GM12872 (cell line): ENCODE data around the gene NR1H3.
A peak's percentile ranks its signal among the peaks of the same experiment; 100 is the strongest.

ENCODE experiments used
- TF ChIP-seq, protein P1 (sequence below): IDR thresholded peaks from 3 replicates; pipeline ENCODE4 v1.5.1; 2011; ENCODE audit warnings: low read depth, mild to moderate bottlenecking, low read length, moderate library complexity; ENCODE audit not compliant: insufficient read depth

The NR1H3 gene

DNA sequence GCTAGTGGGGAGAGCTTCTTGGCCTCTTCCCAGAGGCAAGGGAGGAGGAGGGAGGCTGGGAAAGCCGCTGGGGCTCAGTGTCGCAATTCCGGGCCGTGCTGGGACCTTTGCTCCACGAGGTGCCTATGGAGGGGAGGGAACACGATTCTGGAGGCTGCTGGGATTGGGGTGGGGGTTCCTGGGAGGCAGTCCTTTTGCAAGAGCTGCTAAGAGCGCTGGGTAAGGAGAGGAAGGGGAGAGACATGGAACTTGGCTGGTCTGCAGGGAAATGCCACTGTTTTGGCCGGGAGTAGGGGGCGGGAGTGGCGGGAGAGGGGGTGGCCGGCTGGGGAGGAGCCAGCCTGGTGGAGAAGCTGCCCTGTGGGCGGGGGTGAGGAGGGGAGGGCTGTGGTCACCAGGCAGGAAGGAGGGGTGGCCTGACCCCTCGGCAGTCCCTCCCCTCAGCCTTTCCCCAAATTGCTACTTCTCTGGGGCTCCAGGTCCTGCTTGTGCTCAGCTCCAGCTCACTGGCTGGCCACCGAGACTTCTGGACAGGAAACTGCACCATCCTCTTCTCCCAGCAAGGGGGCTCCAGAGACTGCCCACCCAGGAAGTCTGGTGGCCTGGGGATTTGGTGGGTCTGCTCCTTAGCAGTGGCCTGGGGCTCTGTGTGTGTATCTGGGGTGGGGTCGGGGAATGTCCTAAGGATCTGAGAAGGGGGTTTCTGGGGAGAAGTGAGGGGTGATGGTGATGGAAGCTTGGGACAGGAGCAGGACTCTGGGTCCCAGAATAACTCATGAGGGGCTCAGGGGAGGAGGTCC, at the start of gene NR1H3:
Gene NR1H3 (plus strand): TSS at position 480 of the 800 bp plus-strand sequence. CDS start 1,221 bp downstream, outside the sequence.
- TF ChIP-seq, protein P1, sequence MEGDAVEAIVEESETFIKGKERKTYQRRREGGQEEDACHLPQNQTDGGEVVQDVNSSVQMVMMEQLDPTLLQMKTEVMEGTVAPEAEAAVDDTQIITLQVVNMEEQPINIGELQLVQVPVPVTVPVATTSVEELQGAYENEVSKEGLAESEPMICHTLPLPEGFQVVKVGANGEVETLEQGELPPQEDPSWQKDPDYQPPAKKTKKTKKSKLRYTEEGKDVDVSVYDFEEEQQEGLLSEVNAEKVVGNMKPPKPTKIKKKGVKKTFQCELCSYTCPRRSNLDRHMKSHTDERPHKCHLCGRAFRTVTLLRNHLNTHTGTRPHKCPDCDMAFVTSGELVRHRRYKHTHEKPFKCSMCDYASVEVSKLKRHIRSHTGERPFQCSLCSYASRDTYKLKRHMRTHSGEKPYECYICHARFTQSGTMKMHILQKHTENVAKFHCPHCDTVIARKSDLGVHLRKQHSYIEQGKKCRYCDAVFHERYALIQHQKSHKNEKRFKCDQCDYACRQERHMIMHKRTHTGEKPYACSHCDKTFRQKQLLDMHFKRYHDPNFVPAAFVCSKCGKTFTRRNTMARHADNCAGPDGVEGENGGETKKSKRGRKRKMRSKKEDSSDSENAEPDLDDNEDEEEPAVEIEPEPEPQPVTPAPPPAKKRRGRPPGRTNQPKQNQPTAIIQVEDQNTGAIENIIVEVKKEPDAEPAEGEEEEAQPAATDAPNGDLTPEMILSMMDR, result peak; percentile 44; the same call in 2 of the 3 replicates

DNA sequence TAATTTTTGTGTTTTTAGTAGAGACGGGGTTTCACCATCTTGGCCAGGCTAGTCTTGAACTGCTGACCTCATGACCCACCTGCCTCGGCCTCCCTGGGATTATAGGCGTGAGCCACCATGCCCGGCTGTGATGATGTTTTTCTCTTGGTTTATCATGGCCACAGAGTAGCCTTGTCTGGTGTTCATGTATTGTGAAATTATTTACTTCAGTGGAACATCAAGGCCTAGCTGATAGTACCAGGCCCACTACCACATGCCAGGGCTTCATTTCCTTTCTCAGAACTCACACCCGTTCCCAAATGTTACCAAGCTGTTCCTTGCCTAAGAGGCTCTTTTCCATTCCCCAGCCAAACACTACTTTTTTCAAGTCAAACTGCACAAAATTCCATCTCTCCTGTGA, 49.2 kb upstream of the NR1H3 start:
- TF ChIP-seq, protein P1, result no peak

DNA sequence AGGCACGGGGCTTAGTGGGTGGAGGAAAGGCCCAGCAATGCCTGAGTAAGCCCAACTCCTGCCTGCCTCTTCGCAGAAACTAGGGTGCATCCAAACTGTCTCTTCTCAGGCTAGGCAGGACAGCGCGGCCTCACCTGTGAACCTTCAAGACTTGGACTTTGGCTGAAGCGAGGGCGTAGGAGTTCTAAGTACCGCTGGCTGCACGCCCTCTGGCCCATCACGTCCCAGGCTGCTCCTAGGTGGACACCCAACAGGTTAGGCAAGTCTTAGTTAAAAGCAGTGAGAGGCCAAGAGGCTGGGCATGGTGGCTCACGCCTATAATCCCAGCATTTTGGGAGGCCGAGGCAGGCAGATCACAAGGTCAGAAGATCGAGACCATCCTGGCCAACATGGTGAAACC, 44.9 kb upstream of the NR1H3 start:
- TF ChIP-seq, protein P1, result no peak

- TF ChIP-seq, protein P1, result no peak
Measured at GRCh38 chr11:47213950-47214565, 43.7 kb upstream of the NR1H3 start.

DNA sequence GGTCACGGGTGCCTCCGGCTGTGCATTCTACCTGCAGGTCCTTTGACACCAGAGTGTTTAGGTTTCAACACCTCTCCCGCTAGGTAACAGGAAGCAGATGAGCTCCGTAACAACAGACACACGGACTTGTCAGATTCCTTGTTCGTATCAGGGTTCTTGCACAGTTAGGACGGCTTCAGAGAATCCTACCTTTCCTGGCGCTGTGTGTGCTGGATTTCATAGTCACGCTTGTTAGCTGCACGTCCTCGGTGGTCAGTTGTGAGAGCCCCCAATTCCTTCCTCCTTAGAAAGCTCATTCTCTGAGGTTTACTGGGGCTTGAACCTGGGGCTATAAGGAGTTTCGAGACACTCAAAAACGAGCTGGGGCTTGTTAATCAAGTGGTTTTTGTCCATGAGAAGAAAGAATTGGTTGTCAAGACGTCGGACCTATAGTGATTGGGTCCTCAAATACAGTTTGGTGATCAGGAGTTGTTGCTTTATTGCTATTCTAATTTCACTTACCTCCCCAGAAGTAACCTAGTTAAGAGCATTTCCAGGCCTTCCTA, 42.4 kb upstream of the NR1H3 start:
- TF ChIP-seq, protein P1, result no peak

DNA sequence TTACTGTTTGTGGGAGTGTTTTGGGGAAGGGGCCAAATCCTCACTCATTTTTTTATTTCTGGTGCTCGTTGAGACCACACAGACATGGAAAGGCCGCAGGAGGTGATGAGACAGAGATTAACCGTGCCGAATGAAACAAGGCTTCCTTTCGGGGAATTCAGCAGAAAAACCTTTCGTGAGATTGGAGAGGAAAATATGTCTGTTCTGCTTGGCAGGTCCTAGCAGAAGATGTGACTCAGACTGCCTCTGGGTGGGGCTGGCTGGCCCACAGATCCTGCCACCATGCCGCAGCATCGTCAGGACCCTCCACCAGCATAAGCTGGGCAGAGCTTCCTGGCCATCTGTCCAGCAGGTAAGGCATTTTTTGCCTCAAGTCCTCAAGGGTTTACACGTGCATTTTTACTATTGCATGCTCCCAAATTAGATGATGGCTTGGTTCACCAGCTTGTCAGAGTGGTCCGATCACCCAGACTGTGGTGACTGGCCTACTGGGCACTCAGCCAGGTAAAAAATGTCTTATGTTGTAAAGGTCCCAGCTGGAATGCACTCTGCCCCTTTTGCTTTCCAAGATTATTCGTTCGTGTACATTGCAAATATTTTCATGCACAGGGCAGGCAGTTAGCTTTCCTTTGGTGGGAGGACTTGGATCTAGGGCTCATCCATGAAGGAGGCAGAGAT, 41.5 kb upstream of the NR1H3 start:
- TF ChIP-seq, protein P1, result peak; percentile 45

- TF ChIP-seq, protein P1, result no peak
Measured at GRCh38 chr11:47220401-47220821, 37.4 kb upstream of the NR1H3 start.
